HEK293 (cell line): ENCODE results near the gene ORC4.
A peak's percentile ranks its signal among the peaks of the same experiment; 100 is the strongest.

Experiments used
- CTCF ChIA-PET: fragments of 350-600 bp; formaldehyde crosslinking; extraction: SDS; loops from one replicate; lab custom pipeline; 2021; ENCODE audit warnings: antibody characterized with exemption; lab: Yijun Ruan, JAX
- POLR2A ChIA-PET: fragments of 300-600 bp; formaldehyde crosslinking; extraction: SDS; loops from one replicate; lab custom pipeline; 2020; ENCODE audit warnings: antibody characterized with exemption, inconsistent platforms; lab: Yijun Ruan, JAX
- H3K27ac ChIP-seq: fragments of 200-500 bp; sonication (Bioruptor generic); 2 replicates; pipeline ENCODE4 v1.5.1; 2014; ENCODE audit warnings: low read depth, low read length, control low read depth, inconsistent platforms; ENCODE audit errors: extremely low read depth
- H3K36me3 ChIP-seq, 2 experiments: fragments of 200-500 bp in 1 of 2; sonication (Bioruptor generic) in 1 of 2; 1 replicate in 1 of 2; 2 replicates in 1 of 2; pipeline ENCODE4 v1.5.1; 2014 to 2017; ENCODE audit warnings: inconsistent platforms in 2 of 2, low read length in 2 of 2; ENCODE audit not compliant: control insufficient read depth in 2 of 2, insufficient read depth in 1 of 2
- H3K4me1 ChIP-seq: fragments of 200-500 bp; sonication (Bioruptor generic); 2 replicates; pipeline ENCODE4 v1.5.1; 2014; ENCODE audit warnings: mild to moderate bottlenecking, low read length, inconsistent platforms; ENCODE audit not compliant: control insufficient read depth, insufficient read depth
- H3K4me3 ChIP-seq: 2 replicates; pipeline ENCODE4 v1.5.1; 2011; ENCODE audit warnings: low read depth, mild to moderate bottlenecking, control low read depth, low read length, moderate library complexity
- H3K9me3 ChIP-seq: fragments of 200-500 bp; sonication (Bioruptor generic); 2 replicates; pipeline ENCODE4 v1.5.1; 2014; ENCODE audit warnings: low read depth, low read length, inconsistent platforms; ENCODE audit not compliant: control insufficient read depth, insufficient read depth
- BCL11B ChIP-seq: fragments of 450-650 bp; formaldehyde crosslinking; IDR thresholded peaks from 2 replicates; pipeline ENCODE4 v1.5.1; 2016; ENCODE audit warnings: low read depth, missing biosample characterization, missing genetic modification characterization
- PRDM1 ChIP-seq: fragments of 450-650 bp; formaldehyde crosslinking; IDR thresholded peaks from 2 replicates; pipeline ENCODE4; 2016; ENCODE audit warnings: missing biosample characterization, missing genetic modification characterization
- TRIM28 ChIP-seq: IDR thresholded peaks from 2 replicates; pipeline ENCODE4 v1.6.1; 2011; ENCODE audit warnings: low read length, control low read depth, borderline replicate concordance
- ZBTB17 ChIP-seq: fragments of 450-650 bp; formaldehyde crosslinking; IDR thresholded peaks from 2 replicates; pipeline ENCODE4 v1.5.1; 2016; ENCODE audit warnings: missing biosample characterization, missing genetic modification characterization
- ZBTB21 ChIP-seq: fragments of 450-650 bp; formaldehyde crosslinking; IDR thresholded peaks from 2 replicates; pipeline ENCODE4 v1.5.1; 2017; ENCODE audit warnings: missing biosample characterization, missing genetic modification characterization
- ZFP41 ChIP-seq: fragments of 450-650 bp; formaldehyde crosslinking; IDR thresholded peaks from 2 replicates; pipeline ENCODE4 v1.5.1; 2016; ENCODE audit warnings: missing biosample characterization, missing genetic modification characterization, borderline replicate concordance
- ZNF184 ChIP-seq: fragments of 450-650 bp; IDR thresholded peaks from 2 replicates; pipeline ENCODE4 v1.5.1; 2018; ENCODE audit warnings: missing biosample characterization, mild to moderate bottlenecking, missing genetic modification characterization
- ZNF302 ChIP-seq: fragments of 450-650 bp; formaldehyde crosslinking; IDR thresholded peaks from 2 replicates; pipeline ENCODE4 v1.5.1; 2016; ENCODE audit warnings: missing biosample characterization, missing genetic modification characterization, low read depth
- ZNF311 ChIP-seq: fragments of 450-650 bp; formaldehyde crosslinking; IDR thresholded peaks from 2 replicates; pipeline ENCODE4 v1.5.1; 2017; ENCODE audit warnings: missing biosample characterization, missing genetic modification characterization, borderline replicate concordance
- ZNF354C ChIP-seq: fragments of 450-650 bp; formaldehyde crosslinking; IDR thresholded peaks from 2 replicates; pipeline ENCODE4 v1.5.1; 2016; ENCODE audit warnings: missing biosample characterization, missing genetic modification characterization, low read depth, borderline replicate concordance
- ZNF366 ChIP-seq: fragments of 450-650 bp; formaldehyde crosslinking; conservative IDR thresholded peaks from 2 replicates; pipeline ENCODE4 v1.5.1; 2016; ENCODE audit warnings: missing biosample characterization, missing genetic modification characterization
- ZNF394 ChIP-seq: fragments of 450-650 bp; formaldehyde crosslinking; IDR thresholded peaks from 2 replicates; pipeline ENCODE4 v1.5.1; 2016; ENCODE audit warnings: missing biosample characterization, missing genetic modification characterization, mild to moderate bottlenecking, moderate library complexity, borderline replicate concordance
- ZNF558 ChIP-seq: fragments of 450-650 bp; formaldehyde crosslinking; IDR thresholded peaks from 2 replicates; pipeline ENCODE4 v1.5.1; 2016; ENCODE audit warnings: missing biosample characterization, missing genetic modification characterization
- ZNF654 ChIP-seq: fragments of 450-650 bp; formaldehyde crosslinking; IDR thresholded peaks from 2 replicates; pipeline ENCODE4 v1.5.1; 2016; ENCODE audit warnings: low read depth, missing biosample characterization, missing genetic modification characterization
- ZNF658 ChIP-seq: fragments of 450-650 bp; formaldehyde crosslinking; IDR thresholded peaks from 2 replicates; pipeline ENCODE4; 2016; ENCODE audit warnings: missing biosample characterization, missing genetic modification characterization
- TF ChIP-seq, protein P1 (sequence below): fragments of 450-650 bp; formaldehyde crosslinking; IDR thresholded peaks from 2 replicates; pipeline ENCODE4 v1.5.1; 2017; ENCODE audit warnings: missing biosample characterization, missing genetic modification characterization
- TF ChIP-seq, protein P2 (sequence below): fragments of 450-650 bp; formaldehyde crosslinking; IDR thresholded peaks from 2 replicates; pipeline ENCODE4 v1.5.1; 2016; ENCODE audit warnings: missing biosample characterization, missing genetic modification characterization
- TF ChIP-seq, protein P3 (sequence below): fragments of 450-650 bp; IDR thresholded peaks from 2 replicates; pipeline ENCODE4 v1.5.1; 2018; ENCODE audit warnings: missing biosample characterization, mild to moderate bottlenecking, missing genetic modification characterization
- TF ChIP-seq, protein P4 (sequence below): fragments of 450-650 bp; formaldehyde crosslinking; IDR thresholded peaks from 2 replicates; pipeline ENCODE4 v1.5.1; 2016; ENCODE audit warnings: missing biosample characterization, missing genetic modification characterization
- TF ChIP-seq, protein P5 (sequence below): fragments of 450-650 bp; formaldehyde crosslinking; IDR thresholded peaks from 2 replicates; pipeline ENCODE4 v1.5.1; 2016; ENCODE audit warnings: missing biosample characterization, missing genetic modification characterization
- TF ChIP-seq, protein P6 (sequence below): fragments of 450-650 bp; formaldehyde crosslinking; IDR thresholded peaks from 2 replicates; pipeline ENCODE4 v1.5.1; 2016; ENCODE audit warnings: missing biosample characterization, missing genetic modification characterization

The ORC4 gene

DNA sequence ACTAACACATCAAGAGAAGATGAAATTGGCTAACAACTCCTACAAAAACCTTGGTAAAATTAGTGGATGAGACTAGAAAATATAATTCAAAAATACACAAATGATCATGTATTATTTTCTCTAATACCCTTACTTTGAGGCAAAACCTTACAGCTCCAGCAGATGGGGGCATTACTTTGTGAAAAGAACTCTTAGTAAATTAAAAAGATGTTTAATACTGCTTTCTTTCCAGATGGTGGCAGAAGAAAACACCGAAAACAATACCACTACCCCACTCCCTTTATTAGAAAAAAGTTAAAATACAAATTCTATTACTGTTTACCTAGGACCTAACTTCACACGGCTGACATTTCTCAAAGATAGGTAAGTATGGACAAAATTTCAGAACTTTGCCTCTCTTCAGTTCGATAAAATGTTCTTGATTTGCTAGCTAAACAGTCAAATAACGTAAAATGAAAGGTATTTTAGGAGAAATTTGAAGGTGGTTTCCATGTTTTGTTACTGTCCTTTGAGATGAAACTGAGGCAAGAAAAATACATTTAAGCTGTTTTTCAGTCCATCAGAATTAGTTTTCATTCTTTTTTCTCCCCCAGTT is 30.6 kb downstream of the ORC4 start:
- ChIA-PET CTCF (interaction anchor here (0.6 to 1.8 kb wide), 13 partner anchors 9 to 992 kb away, joined by 3 to 18 read pairs (median 4); partner anchors contain the start of gene ORC4), POLR2A (interaction anchor here (1.6 kb wide), 1 partner anchor 31 kb away, joined by 8 read pairs; the partner anchor contains the start of genes MBD5 and ORC4)
- H3K27ac ChIP-seq: no peak overlapping the region
- H3K4me1 ChIP-seq: no peaks in the 10 kb centered on the region
- peaks cover 0 to under 1% of the 10 kb centered on the region in 2 experiments; a peak in 2 of 3 replicates for H3K36me3 ChIP-seq
- H3K4me3 ChIP-seq: no peak overlapping the region
- TF ChIP-seq ZNF311 (tag by site-specific recombination) (no peak), ZNF654 (tag by site-specific recombination) (peak; percentile 76), ZNF394 (tag by site-specific recombination) (no peak), ZNF184 (tag by site-specific recombination) (no peak), BCL11B (tag by site-specific recombination) (no peak), PRDM1 (peak; percentile 25; the same call in 1 of the 2 replicates), TRIM28 (no peak), ZNF658 (tag by site-specific recombination) (no peak), ZNF354C (tag by site-specific recombination) (no peak), ZNF558 (no peak)
- TF ChIP-seq, protein P1, sequence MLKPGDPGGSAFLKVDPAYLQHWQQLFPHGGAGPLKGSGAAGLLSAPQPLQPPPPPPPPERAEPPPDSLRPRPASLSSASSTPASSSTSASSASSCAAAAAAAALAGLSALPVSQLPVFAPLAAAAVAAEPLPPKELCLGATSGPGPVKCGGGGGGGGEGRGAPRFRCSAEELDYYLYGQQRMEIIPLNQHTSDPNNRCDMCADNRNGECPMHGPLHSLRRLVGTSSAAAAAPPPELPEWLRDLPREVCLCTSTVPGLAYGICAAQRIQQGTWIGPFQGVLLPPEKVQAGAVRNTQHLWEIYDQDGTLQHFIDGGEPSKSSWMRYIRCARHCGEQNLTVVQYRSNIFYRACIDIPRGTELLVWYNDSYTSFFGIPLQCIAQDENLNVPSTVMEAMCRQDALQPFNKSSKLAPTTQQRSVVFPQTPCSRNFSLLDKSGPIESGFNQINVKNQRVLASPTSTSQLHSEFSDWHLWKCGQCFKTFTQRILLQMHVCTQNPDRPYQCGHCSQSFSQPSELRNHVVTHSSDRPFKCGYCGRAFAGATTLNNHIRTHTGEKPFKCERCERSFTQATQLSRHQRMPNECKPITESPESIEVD: 0 out of 2 replicates have a peak, but pooled peaks have one; percentile 33
- TF ChIP-seq, protein P2, sequence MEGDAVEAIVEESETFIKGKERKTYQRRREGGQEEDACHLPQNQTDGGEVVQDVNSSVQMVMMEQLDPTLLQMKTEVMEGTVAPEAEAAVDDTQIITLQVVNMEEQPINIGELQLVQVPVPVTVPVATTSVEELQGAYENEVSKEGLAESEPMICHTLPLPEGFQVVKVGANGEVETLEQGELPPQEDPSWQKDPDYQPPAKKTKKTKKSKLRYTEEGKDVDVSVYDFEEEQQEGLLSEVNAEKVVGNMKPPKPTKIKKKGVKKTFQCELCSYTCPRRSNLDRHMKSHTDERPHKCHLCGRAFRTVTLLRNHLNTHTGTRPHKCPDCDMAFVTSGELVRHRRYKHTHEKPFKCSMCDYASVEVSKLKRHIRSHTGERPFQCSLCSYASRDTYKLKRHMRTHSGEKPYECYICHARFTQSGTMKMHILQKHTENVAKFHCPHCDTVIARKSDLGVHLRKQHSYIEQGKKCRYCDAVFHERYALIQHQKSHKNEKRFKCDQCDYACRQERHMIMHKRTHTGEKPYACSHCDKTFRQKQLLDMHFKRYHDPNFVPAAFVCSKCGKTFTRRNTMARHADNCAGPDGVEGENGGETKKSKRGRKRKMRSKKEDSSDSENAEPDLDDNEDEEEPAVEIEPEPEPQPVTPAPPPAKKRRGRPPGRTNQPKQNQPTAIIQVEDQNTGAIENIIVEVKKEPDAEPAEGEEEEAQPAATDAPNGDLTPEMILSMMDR (tag by site-specific recombination): peak; percentile 50
- TF ChIP-seq, all 188 proteins: peak for 4
- H3K9me3 ChIP-seq: no peaks in the 10 kb centered on the region

DNA sequence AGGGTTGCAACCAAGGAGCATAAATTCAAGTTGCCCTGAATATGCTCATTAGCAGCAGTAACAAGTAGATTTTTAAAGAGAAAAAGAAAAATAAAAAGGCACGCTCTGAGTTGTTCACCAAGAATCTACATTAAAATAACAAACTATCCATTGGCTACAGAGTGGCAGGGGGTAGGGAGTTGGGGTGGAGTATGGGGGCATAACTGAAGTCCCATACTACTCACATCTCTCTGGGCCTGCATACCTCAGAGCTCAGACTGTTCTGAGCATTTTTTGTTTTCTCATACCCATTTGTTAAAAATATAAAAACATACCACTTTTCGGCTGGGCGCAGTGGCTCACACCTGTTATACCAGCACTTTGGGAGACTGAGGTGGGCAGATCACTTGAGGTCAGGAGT is 31.4 kb downstream of the ORC4 start:
- CTCF ChIA-PET: interaction anchor here (0.6 to 1.8 kb wide), 8 partner anchors 10 to 1115 kb away, joined by 3 to 18 read pairs (median 4); no protein-coding TSS in a partner anchor
- TF ChIP-seq ZBTB21 (tag by site-specific recombination) (no peak), PRDM1 (no peak), ZNF366 (no peak), ZNF302 (tag by site-specific recombination) (no peak), ZBTB17 (tag by site-specific recombination) (no peak), ZFP41 (no peak), ZNF558 (no peak)
- TF ChIP-seq, protein P3, sequence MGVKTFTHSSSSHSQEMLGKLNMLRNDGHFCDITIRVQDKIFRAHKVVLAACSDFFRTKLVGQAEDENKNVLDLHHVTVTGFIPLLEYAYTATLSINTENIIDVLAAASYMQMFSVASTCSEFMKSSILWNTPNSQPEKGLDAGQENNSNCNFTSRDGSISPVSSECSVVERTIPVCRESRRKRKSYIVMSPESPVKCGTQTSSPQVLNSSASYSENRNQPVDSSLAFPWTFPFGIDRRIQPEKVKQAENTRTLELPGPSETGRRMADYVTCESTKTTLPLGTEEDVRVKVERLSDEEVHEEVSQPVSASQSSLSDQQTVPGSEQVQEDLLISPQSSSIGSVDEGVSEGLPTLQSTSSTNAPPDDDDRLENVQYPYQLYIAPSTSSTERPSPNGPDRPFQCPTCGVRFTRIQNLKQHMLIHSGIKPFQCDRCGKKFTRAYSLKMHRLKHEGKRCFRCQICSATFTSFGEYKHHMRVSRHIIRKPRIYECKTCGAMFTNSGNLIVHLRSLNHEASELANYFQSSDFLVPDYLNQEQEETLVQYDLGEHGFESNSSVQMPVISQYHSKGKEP (tag by site-specific recombination): no peak
- TF ChIP-seq, protein P4, sequence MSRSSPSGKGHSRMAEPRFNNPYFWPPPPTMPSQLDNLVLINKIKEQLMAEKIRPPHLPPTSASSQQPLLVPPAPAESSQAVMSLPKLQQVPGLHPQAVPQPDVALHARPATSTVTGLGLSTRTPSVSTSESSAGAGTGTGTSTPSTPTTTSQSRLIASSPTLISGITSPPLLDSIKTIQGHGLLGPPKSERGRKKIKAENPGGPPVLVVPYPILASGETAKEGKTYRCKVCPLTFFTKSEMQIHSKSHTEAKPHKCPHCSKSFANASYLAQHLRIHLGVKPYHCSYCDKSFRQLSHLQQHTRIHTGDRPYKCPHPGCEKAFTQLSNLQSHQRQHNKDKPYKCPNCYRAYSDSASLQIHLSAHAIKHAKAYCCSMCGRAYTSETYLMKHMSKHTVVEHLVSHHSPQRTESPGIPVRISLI: no peak
- TF ChIP-seq, protein P5, sequence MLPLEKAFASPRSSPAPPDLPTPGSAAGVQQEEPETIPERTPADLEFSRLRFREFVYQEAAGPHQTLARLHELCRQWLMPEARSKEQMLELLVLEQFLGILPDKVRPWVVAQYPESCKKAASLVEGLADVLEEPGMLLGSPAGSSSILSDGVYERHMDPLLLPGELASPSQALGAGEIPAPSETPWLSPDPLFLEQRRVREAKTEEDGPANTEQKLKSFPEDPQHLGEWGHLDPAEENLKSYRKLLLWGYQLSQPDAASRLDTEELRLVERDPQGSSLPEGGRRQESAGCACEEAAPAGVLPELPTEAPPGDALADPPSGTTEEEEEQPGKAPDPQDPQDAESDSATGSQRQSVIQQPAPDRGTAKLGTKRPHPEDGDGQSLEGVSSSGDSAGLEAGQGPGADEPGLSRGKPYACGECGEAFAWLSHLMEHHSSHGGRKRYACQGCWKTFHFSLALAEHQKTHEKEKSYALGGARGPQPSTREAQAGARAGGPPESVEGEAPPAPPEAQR (tag by site-specific recombination): no peak
- TF ChIP-seq, protein P6, sequence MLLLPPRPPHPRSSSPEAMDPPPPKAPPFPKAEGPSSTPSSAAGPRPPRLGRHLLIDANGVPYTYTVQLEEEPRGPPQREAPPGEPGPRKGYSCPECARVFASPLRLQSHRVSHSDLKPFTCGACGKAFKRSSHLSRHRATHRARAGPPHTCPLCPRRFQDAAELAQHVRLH (tag by site-specific recombination): no peak

More for the DNA sequence above, 31.4 kb downstream of the ORC4 start:
- no peak overlapping the region for H3K4me3 ChIP-seq
- no peak overlapping the region for H3K27ac ChIP-seq
- H3K9me3 ChIP-seq: no peaks in the 10 kb centered on the region
- H3K4me1 ChIP-seq: no peaks in the 10 kb centered on the region
- POLR2A ChIA-PET: interaction anchor here (1.6 kb wide), 1 partner anchor 31 kb away, joined by 8 read pairs; the partner anchor contains the start of genes MBD5 and ORC4
- H3K36me3 ChIP-seq: no peaks in the 10 kb centered on the region; a peak in 1 of 3 replicates
